C4-2B (cell line): Measurements from ENCODE around the gene FBRS.

Source experiments
- ZFX ChIP-seq: fragments of 450-650 bp; IDR thresholded peaks from 2 replicates; pipeline ENCODE4 v1.6.1; 2017
- TF ChIP-seq, protein P1 (sequence below): fragments of 450-650 bp; conservative IDR thresholded peaks from 2 replicates; pipeline ENCODE4 v1.5.1; 2017; ENCODE audit warnings: mild to moderate bottlenecking

GRCh38 chr16:30667361-30667905, 9.2 kb downstream of the FBRS start:
- TF ChIP-seq, protein P1, sequence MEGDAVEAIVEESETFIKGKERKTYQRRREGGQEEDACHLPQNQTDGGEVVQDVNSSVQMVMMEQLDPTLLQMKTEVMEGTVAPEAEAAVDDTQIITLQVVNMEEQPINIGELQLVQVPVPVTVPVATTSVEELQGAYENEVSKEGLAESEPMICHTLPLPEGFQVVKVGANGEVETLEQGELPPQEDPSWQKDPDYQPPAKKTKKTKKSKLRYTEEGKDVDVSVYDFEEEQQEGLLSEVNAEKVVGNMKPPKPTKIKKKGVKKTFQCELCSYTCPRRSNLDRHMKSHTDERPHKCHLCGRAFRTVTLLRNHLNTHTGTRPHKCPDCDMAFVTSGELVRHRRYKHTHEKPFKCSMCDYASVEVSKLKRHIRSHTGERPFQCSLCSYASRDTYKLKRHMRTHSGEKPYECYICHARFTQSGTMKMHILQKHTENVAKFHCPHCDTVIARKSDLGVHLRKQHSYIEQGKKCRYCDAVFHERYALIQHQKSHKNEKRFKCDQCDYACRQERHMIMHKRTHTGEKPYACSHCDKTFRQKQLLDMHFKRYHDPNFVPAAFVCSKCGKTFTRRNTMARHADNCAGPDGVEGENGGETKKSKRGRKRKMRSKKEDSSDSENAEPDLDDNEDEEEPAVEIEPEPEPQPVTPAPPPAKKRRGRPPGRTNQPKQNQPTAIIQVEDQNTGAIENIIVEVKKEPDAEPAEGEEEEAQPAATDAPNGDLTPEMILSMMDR, result no peak
- no peak for TF ChIP-seq ZFX
